Ovary (tissue), 9 donors: ENCODE measurements around the gene UNC5A. TPM values are rescaled to one million over a fixed set of nuclear protein-coding genes. Genes with fewer than 3 reads are reported as not detected.

Experiments
- DNase-seq, 5 donors: peaks; one replicate each; pipeline ENCODE4 v3.0.0-alpha.2; 2019 to 2020
- H3K27ac ChIP-seq, 2 donors: fragments of 200-600 bp; one replicate each; pipeline versions ENCODE4 v1.5.1 to v1.8.0; 2019 to 2022
- H3K27me3 ChIP-seq: fragments of 200-600 bp; one replicate; pipeline ENCODE4 v1.8.0; 2022
- H3K36me3 ChIP-seq: fragments of 200-600 bp; sonication (generic); one replicate; pipeline ENCODE4 v1.5.1; 2019
- H3K4me1 ChIP-seq: one replicate; pipeline ENCODE4 v1.8.1; 2013; ENCODE audit warnings: mild to moderate bottlenecking, moderate library complexity; ENCODE audit not compliant: insufficient read depth
- H3K4me3 ChIP-seq: fragments of 200-600 bp; sonication (generic); one replicate; pipeline ENCODE4 v1.5.1; 2017
- H3K9me3 ChIP-seq, 2 donors: fragments of 200-600 bp in 1 of 2; sonication (generic) in 1 of 2; one replicate each; pipeline versions ENCODE4 v1.5.1 to v1.8.1; 2013 to 2019; ENCODE audit warnings: mild to moderate bottlenecking in 1 of 2, moderate library complexity in 1 of 2
- CTCF ChIP-seq, 3 donors: fragments of 450-650 bp in 2 of 3; fragments of 200-600 bp in 1 of 3; IDR thresholded peaks; one replicate each; pipeline versions ENCODE4 v1.5.1 to v1.8.0; 2016 to 2022; ENCODE audit warnings: antibody characterized with exemption in 3 of 3, mild to moderate bottlenecking in 1 of 3
- EP300 ChIP-seq: sonication (generic); formaldehyde crosslinking; IDR thresholded peaks from one replicate; pipeline ENCODE4 v1.6.1; 2017; ENCODE audit warnings: antibody characterized with exemption
- POLR2A ChIP-seq: fragments of 450-650 bp; IDR thresholded peaks from one replicate; pipeline ENCODE4 v1.6.1; 2017; ENCODE audit warnings: antibody characterized with exemption, mild to moderate bottlenecking, moderate library complexity
- whole genome bisulfite sequencing, 3 donors: extraction: QIAGEN DNeasy Blood & Tissue Kit in 1 of 3; methylation state at CpG; one replicate each; pipeline versions ENCODE4 v1.1.5 to v1.1.7; 2013 to 2017; 5-methylcytosine and 5-hydroxymethylcytosine counted together
- intact Hi-C, 4 donors: fragments of 100-400 bp; cut with DNase I; formaldehyde crosslinking; loops; one replicate each; pipeline versions ENCODE4 v1.11.0 to v1.15.1; 2022 to 2023
- polyA plus RNA-seq, 2 donors: library from polyadenylated mRNA; stranded (reverse); fragments of 200-250 nt in 1 of 2; fragments of 350-450 nt in 1 of 2; fragmentation: Illumina TruSeq in 1 of 2; extraction: RNeasy Lipid Tissue Mini Kit (QIAGEN cat#74804) in 1 of 2; gene quantifications; one replicate each; pipeline ENCODE4 v1.2.3, GENCODE V29; 2013 to 2014
- total RNA-seq, 7 donors: library from RNA; depleted of rRNA in 2 of 7; stranded (reverse); fragments of >200 nt in 2 of 7; fragmentation: NEBNext Ultra II Directional in 3 of 7; extraction: Animal tissue kit (Norgen Biotek cat#: 25700) in 3 of 7; gene quantifications; one replicate each; pipeline versions ENCODE4 v1.1.0 to v1.2.4, GENCODE V29; 2016 to 2023
- donor health status: DM: no; HTN: no; CAD: no; lungs with moderate emphysema.
- donor health status: DM: no; HTN: no; CAD: no.
- donor health status: Bipolar disorder and iron deficiency.
- donor health status: DM: yes; HTN: yes; CAD: no.
- donor health status: DM: no; HTN: no; CAD: no.
- donor health status: DM: yes; HTN: yes; CAD: no.

The UNC5A gene
- total and polyA plus RNA-seq, 9 donors = 0.08 to 0.82 (median 0.26) TPM; not detected in 1

GRCh38 chr5:176789873-176790615 lies 20.3 kb upstream of the UNC5A start:
- WGBS, 3 donors = 53 to 63% (median 53%) methylated on average over 15 of the region's 15 CpGs
- Histone ChIP-seq H3K9me3 (no peaks in the 10 kb centered on the region), H3K4me3 (no peak overlapping the region), H3K27ac (no peak overlapping the region), H3K36me3 (no peaks in the 10 kb centered on the region), H3K4me1 (no peaks in the 10 kb centered on the region), H3K27me3 (no peaks in the 10 kb centered on the region)
- TF ChIP-seq EP300 (no peak), POLR2A (no peak), CTCF (IDR thresholded peaks at IDR 0.05) (no peak)
- intact Hi-C loops = no loop called here
- DNase-seq = no peak

- no peak for DNase-seq
- H3K36me3 ChIP-seq = no peaks in the 10 kb centered on the region
- intact Hi-C loops = no loop called here
- TF ChIP-seq POLR2A = no peak
- no peak for TF ChIP-seq CTCF (IDR thresholded peaks at IDR 0.05)
- no peak for TF ChIP-seq EP300
- no peaks in the 10 kb centered on the region for H3K4me1 ChIP-seq
- no peaks in the 10 kb centered on the region for H3K9me3 ChIP-seq
- no peak overlapping the region for H3K27ac ChIP-seq
- WGBS, 3 donors = 33 to 40% (median 38%) methylated on average over 5 of the region's 5 CpGs
- H3K4me3 ChIP-seq = no peak overlapping the region
- H3K27me3 ChIP-seq = no peaks in the 10 kb centered on the region
These were observed 19.4 kb upstream of the UNC5A start for GRCh38 chr5:176790941-176791340.

- Histone ChIP-seq H3K4me1 (no peaks in the 10 kb centered on the region), H3K27me3 (no peaks in the 10 kb centered on the region), H3K4me3 (no peak overlapping the region), H3K36me3 (no peaks in the 10 kb centered on the region), H3K9me3 (no peaks in the 10 kb centered on the region), H3K27ac (no peak overlapping the region)
- intact Hi-C loops = no loop called here
- no peak for DNase-seq
- TF ChIP-seq POLR2A (no peak), CTCF (IDR thresholded peaks at IDR 0.05) (no peak), EP300 (no peak)
- WGBS, 3 donors = 54 to 63% (median 62%) methylated on average over 17 to 18 of the region's 18 CpGs
These were observed 17.6 kb upstream of the UNC5A start for GRCh38 chr5:176792655-176793342.

GRCh38 chr5:176793343-176793699 lies 17.0 kb upstream of the UNC5A start:
- H3K27ac ChIP-seq = no peak overlapping the region
- DNase-seq = no peak
- intact Hi-C loops = no loop called here
- TF ChIP-seq EP300 = no peak
- no peak for TF ChIP-seq POLR2A
- no peak for TF ChIP-seq CTCF (IDR thresholded peaks at IDR 0.05)
- no peaks in the 10 kb centered on the region for H3K4me1 ChIP-seq
- no peaks in the 10 kb centered on the region for H3K36me3 ChIP-seq
- no peak overlapping the region for H3K4me3 ChIP-seq
- 20 to 36% (median 25%) methylated on average over 9 of the region's 9 CpGs for WGBS, 3 donors
- no peaks in the 10 kb centered on the region for H3K27me3 ChIP-seq
- H3K9me3 ChIP-seq = no peaks in the 10 kb centered on the region
